ENCODE results near the gene IGLL5.

DNA sequence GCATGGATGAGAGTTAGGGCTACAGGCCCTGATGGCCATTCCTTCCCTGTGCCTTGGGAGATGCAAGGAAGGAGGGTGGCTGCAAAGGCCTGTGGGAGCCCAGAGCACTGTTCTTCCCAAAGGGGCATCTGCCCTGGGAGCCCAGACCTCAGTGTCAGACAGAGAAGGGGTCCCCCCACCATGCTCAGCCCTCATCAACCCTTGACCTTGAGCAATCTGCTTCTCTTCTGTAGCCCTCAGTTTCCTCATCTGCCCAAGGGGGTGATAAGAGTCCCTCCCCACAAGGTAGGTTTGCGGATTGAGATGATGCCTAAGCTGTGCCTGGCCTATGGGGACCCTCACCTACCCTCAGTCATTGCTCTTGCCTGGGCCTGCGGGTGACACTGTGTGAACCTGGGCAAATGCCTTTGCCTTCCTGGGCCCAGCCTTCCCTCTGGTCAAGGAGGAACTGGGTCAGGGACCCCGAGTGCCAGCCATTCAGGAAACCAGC is 47.5 kb downstream of the IGLL5 start:
- TF ChIP-seq, protein P1, sequence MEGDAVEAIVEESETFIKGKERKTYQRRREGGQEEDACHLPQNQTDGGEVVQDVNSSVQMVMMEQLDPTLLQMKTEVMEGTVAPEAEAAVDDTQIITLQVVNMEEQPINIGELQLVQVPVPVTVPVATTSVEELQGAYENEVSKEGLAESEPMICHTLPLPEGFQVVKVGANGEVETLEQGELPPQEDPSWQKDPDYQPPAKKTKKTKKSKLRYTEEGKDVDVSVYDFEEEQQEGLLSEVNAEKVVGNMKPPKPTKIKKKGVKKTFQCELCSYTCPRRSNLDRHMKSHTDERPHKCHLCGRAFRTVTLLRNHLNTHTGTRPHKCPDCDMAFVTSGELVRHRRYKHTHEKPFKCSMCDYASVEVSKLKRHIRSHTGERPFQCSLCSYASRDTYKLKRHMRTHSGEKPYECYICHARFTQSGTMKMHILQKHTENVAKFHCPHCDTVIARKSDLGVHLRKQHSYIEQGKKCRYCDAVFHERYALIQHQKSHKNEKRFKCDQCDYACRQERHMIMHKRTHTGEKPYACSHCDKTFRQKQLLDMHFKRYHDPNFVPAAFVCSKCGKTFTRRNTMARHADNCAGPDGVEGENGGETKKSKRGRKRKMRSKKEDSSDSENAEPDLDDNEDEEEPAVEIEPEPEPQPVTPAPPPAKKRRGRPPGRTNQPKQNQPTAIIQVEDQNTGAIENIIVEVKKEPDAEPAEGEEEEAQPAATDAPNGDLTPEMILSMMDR (IDR thresholded peaks at IDR 0.05): no peak
- no peak for TF ChIP-seq POLR2A (IDR thresholded peaks at IDR 0.05)

Data from Peyer's patch (tissue), 4 donors.